Progenitor cell of endocrine pancreas (in vitro differentiated cells): ENCODE measurements around the gene GALT. TPM values are rescaled to one million over a fixed set of nuclear protein-coding genes. Genes with fewer than 3 reads are reported as not detected.

Experiments
- DNase-seq: peaks from one replicate; pipeline ENCODE4 v3.0.0; 2021; ENCODE audit warnings: low spot score; ENCODE audit not compliant: unreplicated experiment
- H3K27ac Mint-ChIP-seq: 2 replicates; pipeline ENCODE4 v1.8.0; 2021; ENCODE audit warnings: mild to moderate bottlenecking, moderate library complexity, mixed read lengths
- H3K27me3 Mint-ChIP-seq: 2 replicates; pipeline ENCODE4 v1.8.0; 2021; ENCODE audit warnings: mixed read lengths
- H3K36me3 Mint-ChIP-seq: 2 replicates; pipeline ENCODE4 v1.8.0; 2022; ENCODE audit warnings: mixed read lengths; ENCODE audit not compliant: insufficient read depth
- H3K4me1 Mint-ChIP-seq: 2 replicates; pipeline ENCODE4 v1.8.0; 2021; ENCODE audit warnings: low read depth, mixed read lengths
- H3K4me3 Mint-ChIP-seq: 2 replicates; pipeline ENCODE4 v1.8.0; 2021; ENCODE audit warnings: low read depth, mild to moderate bottlenecking, moderate library complexity, mixed read lengths
- H3K9me3 Mint-ChIP-seq: 2 replicates; pipeline ENCODE4 v1.8.0; 2021; ENCODE audit warnings: low read depth, mixed read lengths
- total RNA-seq: library from RNA; stranded (reverse); gene quantifications from 2 replicates; pipeline ENCODE4 v1.2.1, GENCODE V29; 2021
- TF ChIP-seq, protein P1 (sequence below): fragments of 200-600 bp; sonication (generic); IDR thresholded peaks from one replicate; pipeline ENCODE4 v1.5.0; 2021; ENCODE audit warnings: antibody characterized with exemption, mild to moderate bottlenecking; ENCODE audit not compliant: unreplicated experiment

GALT gene
- total RNA-seq, 1 donor from 2014 or later = 85.6 TPM

- TF ChIP-seq, protein P1, sequence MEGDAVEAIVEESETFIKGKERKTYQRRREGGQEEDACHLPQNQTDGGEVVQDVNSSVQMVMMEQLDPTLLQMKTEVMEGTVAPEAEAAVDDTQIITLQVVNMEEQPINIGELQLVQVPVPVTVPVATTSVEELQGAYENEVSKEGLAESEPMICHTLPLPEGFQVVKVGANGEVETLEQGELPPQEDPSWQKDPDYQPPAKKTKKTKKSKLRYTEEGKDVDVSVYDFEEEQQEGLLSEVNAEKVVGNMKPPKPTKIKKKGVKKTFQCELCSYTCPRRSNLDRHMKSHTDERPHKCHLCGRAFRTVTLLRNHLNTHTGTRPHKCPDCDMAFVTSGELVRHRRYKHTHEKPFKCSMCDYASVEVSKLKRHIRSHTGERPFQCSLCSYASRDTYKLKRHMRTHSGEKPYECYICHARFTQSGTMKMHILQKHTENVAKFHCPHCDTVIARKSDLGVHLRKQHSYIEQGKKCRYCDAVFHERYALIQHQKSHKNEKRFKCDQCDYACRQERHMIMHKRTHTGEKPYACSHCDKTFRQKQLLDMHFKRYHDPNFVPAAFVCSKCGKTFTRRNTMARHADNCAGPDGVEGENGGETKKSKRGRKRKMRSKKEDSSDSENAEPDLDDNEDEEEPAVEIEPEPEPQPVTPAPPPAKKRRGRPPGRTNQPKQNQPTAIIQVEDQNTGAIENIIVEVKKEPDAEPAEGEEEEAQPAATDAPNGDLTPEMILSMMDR = no peak
- peak overlapping the region; percentile 77 for H3K27ac Mint-ChIP-seq
- no peaks in the 10 kb centered on the region for H3K27me3 Mint-ChIP-seq
- no peak for DNase-seq
- H3K4me3 Mint-ChIP-seq = no peak overlapping the region
- no peaks in the 10 kb centered on the region for H3K36me3 Mint-ChIP-seq
- H3K4me1 Mint-ChIP-seq = peaks cover 18% of the 10 kb centered on the region
- no peaks in the 10 kb centered on the region for H3K9me3 Mint-ChIP-seq
Observed at GRCh38 chr9:34687276-34688030, 41.0 kb downstream of the GALT start.

DNA sequence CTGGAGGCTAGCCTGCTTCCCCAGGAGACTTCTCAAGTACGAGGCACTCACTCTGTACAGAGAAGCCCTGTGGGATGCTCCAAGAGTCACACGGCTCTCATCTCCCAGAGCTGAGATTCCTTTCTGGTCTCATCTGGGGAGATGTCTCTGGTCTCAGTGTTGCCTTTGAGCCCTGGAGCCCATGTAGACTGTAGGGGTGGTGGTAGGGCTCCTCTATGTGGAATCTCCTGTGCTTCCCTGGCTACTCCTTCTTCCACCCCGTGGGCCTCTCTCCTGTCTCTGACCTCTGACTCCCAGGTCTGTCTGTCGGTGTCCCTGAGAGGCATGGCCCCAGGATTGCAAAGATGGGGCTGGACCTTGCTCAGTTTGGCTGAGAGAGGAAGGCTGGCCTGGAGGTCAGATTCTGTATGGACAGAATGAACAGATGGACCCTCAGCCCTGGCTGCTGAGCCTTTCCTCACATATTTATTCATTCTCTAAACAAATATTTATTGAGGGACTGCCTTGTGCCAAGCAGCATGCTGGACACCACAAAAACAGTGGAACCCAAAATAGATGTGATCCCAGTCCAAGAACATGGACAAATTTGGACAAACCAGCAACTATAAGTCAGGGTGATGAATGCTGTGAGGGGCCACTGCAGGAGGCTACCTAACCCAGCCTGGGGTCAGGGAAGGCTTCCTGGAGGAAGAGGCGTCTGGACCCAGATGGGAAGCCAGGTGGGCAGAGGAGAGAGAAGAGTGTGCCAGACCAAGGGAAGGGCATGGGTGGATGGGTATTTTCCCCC lies 42.0 kb downstream of the GALT start:
- H3K4me3 Mint-ChIP-seq = no peak overlapping the region
- H3K36me3 Mint-ChIP-seq = no peaks in the 10 kb centered on the region
- H3K27ac Mint-ChIP-seq = peak overlapping the region; percentile 77
- no peak for DNase-seq
- TF ChIP-seq, protein P1 = no peak
- no peaks in the 10 kb centered on the region for H3K27me3 Mint-ChIP-seq
- H3K4me1 Mint-ChIP-seq = peaks cover 18% of the 10 kb centered on the region
- H3K9me3 Mint-ChIP-seq = no peaks in the 10 kb centered on the region

DNA sequence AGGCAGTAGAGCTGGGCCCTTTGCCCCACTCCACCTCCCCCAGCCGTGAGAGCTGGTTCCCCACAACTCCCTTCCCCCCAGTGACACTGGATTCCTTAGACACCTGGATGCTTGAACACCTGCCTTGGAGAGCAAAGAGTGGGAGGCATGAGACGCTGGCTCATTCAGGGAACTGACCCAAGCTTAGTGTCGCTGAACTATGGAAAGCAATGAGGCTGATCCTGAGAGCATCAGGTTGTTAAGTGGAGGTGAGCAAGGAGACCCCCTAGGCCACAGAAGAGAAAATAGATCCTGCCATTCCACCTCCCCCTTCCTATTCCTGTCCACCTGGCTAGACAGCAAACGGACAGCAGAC lies 42.6 kb downstream of the GALT start:
- no peak overlapping the region for H3K4me3 Mint-ChIP-seq
- peak overlapping the region; percentile 70 for H3K27ac Mint-ChIP-seq
- DNase-seq = no peak
- H3K27me3 Mint-ChIP-seq = no peaks in the 10 kb centered on the region
- no peaks in the 10 kb centered on the region for H3K9me3 Mint-ChIP-seq
- TF ChIP-seq, protein P1 = no peak
- H3K36me3 Mint-ChIP-seq = no peaks in the 10 kb centered on the region
- H3K4me1 Mint-ChIP-seq = peaks cover 18% of the 10 kb centered on the region

GRCh38 chr9:34689512-34689911 lies 43.0 kb downstream of the GALT start:
- H3K9me3 Mint-ChIP-seq = no peaks in the 10 kb centered on the region
- no peaks in the 10 kb centered on the region for H3K36me3 Mint-ChIP-seq
- TF ChIP-seq, protein P1 = no peak
- H3K27ac Mint-ChIP-seq = peak overlapping the region; percentile 70
- H3K4me1 Mint-ChIP-seq = peaks cover 18% of the 10 kb centered on the region
- no peak for DNase-seq
- no peak overlapping the region for H3K4me3 Mint-ChIP-seq
- H3K27me3 Mint-ChIP-seq = no peaks in the 10 kb centered on the region

DNA sequence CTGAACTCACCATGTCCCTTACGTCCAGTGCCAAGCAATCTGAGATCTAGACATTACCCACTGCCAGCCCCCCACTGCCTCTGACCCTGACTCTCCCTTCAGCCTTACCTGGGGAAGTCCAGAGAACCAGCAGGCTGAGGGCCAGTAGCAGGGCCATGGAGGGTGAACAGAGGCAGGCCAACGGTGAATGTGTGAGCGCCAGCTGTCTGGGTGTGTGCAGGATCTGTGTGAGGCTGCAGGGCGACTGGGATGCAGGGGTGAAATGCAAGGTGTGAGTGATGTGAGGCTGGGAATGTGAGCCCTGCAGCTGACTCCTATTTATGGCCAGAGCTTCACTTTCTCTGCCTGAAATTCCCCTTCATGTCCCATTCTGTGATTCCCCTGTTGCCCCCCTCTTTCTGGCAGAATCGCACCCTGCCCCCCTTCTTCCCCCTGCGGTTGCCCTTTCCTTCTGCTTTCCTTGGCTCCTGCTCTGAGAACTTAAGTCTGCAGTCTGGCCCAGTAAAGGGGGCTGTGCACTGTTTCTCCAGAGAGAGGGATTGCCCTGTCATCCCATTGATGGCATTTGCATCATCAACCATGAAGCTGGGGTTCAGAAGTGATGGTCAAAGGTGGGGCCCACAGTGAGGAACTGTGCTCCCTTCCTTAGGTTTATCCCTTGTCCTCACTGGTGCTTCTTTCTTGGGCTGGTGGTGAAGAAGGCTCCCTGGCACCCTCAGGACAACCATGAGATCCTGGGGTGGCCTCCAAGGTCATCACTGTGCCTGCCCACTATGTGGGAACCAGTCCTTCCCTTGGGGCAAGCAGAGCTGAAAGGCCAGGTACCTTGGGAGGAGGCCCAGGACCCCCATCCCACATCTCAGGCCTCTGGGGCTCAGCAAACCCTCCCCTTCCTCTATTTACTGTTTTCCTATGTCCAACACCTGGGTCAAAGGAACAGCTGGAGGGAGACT lies 44.8 kb downstream of the GALT start, which contains the start of gene CCL19:
CCL19 (minus strand) TSS at position 294 of the 953 bp plus-strand sequence; CDS start at position 157, 137 bp downstream.
- no peaks in the 10 kb centered on the region for H3K9me3 Mint-ChIP-seq
- H3K27me3 Mint-ChIP-seq = no peaks in the 10 kb centered on the region
- H3K36me3 Mint-ChIP-seq = no peaks in the 10 kb centered on the region
- TF ChIP-seq, protein P1 = no peak
- H3K4me3 Mint-ChIP-seq = no peak within 1 kb of the TSS
- no peak within 1 kb of the TSS for H3K27ac Mint-ChIP-seq
- DNase-seq = no peak
- peaks cover 18% of the 10 kb centered on the region for H3K4me1 Mint-ChIP-seq
